Stimulated activated CD8-positive, alpha-beta memory T cell treated with anti-CD3 and anti-CD28 coated beads, Interleukin-7, amount 100 ng/mL, for 48 hours (primary cell): ENCODE measurements around the gene IFIT3.
"Not testable (repeated sequence)": the region's sequence is repeated elsewhere in the genome, so short reads cannot be mapped to it uniquely, and the experiment has no call there.

Source experiments
- DNase-seq, 2 donors: peaks; one replicate each; pipeline ENCODE4 v3.0.0-alpha.2; 2020; ENCODE audit warnings: low read depth in 1 of 2; ENCODE audit errors: extremely low read depth in 1 of 2

The IFIT3 gene

DNA sequence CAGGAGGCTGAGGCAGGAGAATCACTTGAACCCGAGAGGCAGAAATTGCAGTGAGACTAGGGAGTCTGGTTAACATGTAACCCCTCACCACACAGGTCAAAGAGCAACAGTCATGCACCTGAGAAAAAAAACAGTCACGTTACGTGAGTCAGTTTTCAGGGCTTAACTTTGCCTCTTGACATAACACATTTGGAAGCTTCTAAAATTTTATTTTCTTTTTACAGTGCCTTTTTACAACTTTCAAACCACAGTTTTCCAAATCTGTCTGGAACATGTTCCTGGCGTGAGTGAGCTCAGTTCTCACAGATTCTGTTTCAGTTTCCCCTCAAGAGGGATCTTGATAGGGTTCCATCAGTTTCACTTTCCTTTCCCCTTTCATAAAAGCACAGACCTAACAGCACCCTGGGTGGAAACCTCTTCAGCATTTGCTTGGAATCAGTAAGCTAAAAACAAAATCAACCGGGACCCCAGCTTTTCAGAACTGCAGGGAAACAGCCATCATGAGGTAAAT, 4.4 kb downstream of the IFIT3 start:
- DNase-seq: no peak

DNA sequence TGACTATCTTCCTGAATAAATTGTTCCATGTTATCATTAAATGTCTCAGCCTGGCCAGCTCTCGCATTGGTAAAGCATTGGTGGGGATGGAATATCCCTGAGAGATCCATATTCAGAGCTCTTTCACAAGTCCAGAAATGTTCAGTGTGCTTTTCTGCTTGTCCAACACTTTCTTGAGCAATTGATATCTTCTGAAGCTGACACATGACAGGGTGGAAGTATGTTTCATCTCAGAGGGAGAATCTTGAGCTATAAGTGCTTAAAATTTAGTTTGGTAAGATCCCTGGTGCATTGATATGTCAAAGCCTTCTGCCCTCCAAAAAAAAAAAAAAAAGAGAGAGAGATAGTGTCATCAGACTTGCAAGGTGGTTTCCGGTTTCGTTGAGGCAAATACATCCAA, 7.4 kb downstream of the IFIT3 start:
- no peak for DNase-seq

DNA sequence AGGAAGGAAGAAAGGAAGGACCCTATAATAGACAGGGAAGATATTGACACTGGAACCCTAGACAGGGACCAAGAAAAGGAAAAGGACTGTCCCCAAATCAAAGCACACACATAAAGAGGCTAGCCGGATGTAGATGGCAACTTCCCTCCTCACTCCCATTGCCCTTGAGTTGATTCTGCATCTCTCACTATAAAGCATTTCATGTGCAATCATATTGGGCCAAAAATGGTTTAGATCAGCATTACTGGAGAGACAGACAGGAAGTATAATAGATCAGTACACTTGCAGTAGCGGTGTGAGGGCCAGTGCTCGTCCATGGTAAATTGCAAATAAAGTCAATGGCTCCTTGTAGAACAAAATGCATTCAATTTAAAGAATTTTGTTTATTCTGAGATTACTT, 8.4 kb downstream of the IFIT3 start:
- no peak for DNase-seq

DNA sequence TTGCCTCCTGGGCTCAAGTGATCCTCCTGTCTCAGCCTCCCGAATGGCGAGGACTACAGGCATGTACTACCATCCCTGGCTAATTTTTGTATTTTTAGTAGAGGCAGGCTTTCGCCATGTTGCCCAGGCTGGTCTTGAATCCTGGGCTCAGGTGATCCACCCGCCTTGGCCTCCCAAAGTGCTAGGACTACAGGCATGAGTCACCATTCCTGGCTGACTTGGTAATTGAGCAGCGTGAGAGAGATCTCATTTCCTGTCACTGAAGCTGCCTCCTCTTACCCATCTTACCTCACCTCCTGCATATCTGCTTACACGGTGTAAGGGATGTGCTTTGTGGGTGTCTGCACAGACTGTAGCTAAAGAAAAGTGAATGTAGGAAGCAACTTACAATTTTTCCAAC, 9.7 kb downstream of the IFIT3 start:
- DNase-seq: peak in 1 of 2 donors; percentile 11

DNA sequence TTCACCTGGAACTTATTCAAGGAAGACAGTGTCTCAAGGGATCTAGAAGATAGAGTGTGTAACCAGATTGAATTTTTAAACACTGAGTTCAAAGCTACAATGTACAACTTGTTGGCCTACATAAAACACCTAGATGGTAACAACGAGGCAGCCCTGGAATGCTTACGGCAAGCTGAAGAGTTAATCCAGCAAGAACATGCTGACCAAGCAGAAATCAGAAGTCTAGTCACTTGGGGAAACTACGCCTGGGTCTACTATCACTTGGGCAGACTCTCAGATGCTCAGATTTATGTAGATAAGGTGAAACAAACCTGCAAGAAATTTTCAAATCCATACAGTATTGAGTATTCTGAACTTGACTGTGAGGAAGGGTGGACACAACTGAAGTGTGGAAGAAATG, 10.9 kb downstream of the IFIT3 start:
- DNase-seq: no peak

DNA sequence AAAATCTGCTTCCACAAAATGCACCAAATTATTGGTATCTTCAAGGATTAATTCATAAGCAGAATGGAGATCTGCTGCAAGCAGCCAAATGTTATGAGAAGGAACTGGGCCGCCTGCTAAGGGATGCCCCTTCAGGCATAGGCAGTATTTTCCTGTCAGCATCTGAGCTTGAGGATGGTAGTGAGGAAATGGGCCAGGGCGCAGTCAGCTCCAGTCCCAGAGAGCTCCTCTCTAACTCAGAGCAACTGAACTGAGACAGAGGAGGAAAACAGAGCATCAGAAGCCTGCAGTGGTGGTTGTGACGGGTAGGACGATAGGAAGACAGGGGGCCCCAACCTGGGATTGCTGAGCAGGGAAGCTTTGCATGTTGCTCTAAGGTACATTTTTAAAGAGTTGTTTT, 12.1 kb downstream of the IFIT3 start:
- DNase-seq: no peak

DNA sequence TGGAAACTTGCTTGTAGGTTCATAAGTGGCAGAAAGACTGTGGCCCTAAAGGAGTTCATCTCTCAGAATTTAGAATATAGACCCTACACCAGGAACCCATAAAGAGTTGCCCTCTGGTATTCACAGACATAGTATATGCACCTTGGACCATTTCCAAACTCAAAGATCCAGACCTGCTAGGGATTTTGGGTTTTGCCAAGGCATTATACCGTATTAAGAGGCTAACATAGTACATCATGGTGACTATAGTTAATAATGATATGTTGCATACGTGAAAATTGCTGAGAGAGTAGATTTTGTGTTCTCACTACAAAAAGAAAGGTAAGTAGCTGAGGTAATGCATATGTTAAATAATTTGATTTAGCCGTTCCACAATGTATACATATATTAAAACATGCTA, 13.9 kb downstream of the IFIT3 start:
- DNase-seq: no peak

DNA sequence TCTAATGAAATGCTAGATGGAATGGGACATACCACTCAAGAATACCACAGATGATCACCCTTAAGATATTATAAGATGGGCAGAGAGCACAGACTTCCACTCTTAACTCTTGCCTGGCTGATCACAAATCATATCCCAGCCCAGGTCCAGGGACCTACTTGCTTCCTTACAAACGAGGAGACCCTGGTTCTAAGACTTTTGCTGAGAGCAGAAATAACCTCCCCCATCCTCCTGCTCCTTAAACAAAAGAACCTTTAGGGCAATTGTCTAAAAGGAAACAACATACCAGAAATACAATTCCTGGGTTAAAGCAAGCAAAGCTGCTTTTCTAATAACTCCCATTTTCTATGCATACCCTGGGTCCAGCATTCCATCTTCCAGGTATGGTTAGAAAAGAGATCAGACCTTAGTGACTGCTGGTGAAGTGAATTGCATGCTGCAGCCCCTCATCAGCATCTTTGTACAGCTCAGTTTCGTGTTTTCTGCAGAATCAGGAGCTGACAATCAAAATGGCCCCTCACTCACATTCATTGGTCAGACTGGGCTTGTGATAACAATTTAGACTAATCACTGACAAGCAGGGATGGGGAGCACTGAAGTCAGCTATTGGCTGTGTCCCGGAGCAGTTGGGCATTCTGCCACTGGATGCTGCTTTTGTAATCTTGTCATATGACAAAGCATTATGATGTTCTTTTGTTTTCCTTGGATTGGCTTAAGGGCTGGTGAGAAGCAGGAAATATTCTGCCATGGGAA, 14.6 kb downstream of the IFIT3 start:
- DNase-seq: no peak

DNA sequence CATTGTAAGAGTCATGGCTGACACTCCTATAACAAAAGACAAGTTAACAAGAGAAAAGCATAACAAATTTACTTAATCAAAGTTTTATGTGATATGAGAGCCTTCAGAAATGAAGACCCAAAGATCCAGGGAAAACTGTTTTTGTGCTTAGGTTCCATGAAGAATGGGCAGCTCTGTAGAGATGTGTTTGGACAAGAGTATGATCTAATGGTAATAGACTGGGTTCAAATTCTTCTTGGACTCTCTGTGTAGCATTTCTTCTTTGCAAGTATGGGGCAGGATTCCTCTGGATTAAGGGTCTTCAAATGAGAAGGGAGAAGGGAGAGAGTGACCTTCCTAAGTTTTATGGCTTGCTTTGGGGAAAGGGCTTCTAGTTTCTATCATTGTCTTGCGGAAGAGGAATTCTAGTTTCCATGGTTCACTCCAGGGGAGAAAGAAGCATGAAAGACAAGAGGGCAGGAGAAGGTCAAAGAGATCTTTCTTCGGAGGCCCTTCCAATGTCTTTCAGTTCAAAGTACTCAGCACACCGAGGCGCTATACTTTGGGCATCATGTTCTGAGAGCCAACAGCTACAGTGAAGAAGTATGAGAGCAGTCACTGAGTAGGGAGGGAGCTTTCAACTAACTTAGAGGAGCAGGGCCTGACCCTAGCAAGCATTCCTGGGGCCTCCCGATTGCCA, 15.4 kb downstream of the IFIT3 start:
- DNase-seq: no peak

DNA sequence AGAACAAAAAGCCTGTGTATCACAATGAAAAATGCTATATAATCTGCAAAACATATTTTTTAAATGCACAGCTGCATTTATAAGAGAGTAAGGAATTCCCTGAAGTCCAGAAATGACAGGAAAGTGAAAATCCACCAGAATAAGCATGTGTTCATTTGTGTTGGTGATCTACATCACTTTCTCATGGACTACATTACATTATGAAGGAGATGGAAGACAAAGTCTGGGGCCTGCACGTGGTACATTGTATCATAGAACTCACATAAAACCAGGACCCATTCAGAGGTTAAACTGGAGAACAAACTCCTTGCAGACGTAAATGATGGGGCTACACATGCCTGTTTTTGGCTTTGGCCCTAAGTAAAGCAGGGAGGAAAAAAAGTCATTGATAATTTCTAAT, 16.4 kb downstream of the IFIT3 start:
- no peak for DNase-seq

DNA sequence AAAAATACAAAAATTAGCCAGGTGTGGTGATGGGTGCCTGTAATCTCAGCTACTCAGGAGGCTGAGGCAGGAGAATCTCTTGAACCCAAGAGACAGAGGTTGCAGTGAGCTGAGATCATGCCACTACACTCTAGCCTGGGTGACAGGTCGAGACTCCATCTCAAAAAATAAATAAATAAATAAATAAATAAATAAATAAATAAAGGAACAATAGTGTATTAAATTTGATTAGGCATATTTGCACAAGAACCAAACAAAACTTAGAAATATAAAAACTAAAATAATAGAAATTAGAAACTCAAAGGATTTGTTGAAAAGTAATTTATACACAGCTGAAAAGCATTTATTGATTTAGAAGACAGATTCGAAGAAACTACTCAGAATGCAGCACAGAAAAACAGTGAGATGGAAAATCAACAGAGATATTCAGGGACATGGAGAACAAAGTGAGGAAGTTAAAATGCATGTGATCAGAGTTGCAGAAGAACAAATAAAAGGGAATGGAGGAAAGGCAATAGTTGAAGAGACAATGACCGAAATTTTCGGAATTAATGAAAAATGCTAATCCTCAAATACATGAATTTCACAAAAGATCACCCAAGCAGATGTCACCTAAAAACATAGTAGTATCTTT, 17.7 kb downstream of the IFIT3 start:
- DNase-seq: no peak

DNA sequence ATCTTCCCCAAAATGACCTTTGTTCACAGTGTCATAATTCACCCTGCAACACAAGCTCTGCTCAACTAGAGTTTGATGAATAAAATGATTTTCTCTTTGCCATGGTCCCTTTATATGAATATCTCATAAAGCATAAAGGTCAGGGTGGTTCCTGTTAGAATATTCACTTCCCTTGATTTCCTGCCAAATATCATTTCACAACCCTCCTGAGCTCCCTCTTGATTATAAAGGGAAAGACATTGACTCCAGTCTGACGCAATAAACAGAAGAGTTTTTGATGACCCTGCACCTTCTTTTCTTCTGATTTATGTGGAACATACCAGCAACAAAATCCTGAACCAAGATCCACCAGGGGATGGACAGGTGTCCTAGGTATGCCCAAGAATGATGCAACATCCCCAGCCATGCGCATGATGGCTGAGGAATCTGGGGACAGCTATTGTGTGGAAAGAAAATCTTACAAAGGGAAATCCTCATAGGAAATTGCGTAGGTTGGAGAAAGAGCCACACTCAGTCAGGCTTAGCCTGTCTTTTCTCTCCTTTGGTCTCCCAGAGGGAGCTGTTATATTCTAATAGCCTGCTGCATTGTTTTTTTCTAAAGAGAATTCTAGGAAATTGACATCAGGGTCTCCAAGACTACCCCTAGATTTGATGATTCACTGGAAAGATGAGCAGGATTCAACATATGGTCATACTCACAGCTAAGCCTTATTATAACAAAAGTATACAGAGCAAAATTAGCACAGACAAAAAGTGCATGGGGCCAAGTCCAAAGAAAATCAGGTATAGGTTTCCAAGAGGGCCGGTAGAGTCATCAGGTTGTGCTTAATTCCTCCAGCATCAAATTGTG, 18.8 kb downstream of the IFIT3 start:
- no peak for DNase-seq

DNA sequence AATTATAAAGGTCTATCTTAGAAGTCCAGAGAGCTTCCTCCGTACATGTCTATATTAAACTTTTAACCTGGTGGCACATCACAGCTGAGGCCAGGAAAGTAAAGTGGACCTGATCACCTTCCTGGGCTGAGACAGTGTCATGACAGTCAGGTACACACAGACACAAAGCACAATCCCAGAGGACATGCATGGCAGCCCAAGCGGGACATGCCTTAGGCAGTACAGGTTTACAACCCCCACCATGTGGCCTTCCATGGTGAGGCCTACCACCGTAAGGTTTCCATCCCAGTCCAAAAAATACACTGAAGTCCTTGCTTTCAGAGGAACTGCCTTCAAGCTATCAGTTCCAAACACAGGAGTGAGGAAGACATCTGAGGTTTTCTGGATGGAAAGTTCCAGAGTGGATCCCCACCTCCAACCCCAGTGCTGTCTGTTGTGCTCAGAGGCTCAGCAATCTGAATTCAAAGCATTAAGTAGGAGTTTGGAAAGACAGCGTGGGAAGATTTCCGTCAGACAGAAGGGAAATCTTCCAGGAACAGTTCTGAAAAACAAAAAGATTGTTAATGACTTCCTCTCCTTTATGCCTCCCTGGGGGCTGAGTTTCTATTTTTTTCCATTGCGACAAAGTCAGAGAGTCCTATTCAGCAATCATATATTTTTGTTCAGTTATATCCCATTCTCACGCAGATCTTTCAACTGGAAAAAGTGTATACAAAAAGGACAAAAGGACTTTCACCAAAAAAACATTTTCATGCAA, 20.1 kb downstream of the IFIT3 start:
- DNase-seq: no peak

DNA sequence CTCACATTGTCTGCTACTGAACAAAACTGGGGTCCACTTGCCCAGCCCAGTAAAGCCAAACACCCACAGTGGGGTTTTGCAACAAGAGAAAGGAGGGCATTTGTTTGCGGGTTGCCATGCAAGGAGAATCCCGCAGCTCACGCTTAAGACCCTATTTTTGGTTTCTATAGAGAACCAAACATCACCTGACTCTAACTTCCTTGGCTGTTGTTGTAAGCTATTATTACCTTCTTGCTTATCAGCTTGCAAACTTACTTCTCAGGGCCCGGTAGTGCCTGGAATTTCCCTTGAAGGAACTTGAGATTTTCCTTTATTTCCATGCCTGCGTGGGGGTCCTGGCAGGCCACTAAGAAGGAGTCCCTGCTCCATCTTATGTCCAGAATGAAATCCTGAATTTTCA, 20.7 kb downstream of the IFIT3 start:
- no peak for DNase-seq

DNA sequence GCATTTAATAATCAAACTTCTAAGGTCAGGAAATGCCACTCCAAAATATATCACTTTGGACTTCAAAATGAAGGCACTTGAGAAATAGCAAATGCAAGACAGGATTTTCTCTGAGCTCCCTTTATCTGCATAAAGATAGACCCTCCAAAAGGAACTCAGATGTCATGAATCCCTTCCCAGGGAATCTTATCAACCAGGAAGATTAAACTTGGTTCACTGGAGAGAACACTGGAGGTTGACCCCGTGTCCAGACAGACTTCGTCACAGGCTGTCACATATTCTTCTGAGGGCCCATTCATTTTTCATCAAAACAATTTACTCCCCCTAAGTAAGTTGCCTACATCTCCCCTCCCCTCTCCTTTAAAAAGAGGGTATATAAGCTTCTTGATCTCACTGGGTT, 21.2 kb downstream of the IFIT3 start:
- no peak for DNase-seq

DNA sequence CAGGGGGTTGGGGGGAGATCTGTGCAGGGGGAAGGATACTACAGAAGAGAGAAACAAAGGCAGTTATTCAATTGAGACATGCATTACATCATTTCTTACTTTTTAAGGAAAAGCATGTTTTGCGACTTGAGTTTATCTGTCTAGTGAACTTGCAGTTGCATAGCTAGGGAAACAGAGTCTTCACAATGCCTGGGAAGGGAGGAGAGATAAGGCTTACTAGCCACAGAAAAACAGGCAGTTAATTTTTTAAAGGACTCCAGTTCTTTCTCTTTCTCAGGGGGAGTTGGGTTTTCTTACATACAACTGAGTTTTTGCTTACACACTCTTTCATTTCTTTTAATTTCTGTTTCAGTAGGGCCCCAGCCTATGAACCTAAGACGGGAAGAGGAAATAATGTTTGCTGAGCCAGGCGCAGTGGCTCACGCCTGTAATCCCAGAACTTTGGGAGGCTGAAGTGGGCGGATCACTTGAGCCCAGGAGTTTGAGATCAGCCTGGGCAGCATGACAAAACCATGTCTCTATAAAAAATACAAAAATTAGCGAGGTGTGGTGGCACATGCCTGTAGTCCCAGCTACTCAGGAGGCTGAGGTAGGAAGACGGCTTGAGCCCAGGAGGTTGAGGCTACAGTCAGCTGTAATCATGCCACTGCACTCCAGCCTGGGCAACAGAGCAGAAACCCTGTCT, 23.0 kb downstream of the IFIT3 start:
- DNase-seq: not testable (repeated sequence)

DNA sequence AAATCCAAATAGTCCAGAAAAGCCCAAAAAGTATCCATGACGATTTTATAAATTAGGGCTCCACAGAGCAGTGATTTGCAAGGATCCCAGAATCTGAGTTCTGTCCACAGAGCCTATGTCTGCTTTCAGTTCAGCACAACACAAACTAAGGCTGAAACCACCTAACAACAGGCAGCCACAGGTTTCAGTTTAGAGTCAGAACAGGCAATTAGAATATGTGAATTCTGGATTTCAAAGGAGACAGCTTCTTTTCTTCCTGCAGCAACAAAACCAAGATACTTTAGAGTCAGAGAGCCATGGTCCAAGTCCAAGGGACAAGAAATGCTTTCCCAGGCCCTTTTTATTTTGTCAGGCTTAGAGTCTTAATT, 23.6 kb downstream of the IFIT3 start:
- DNase-seq: no peak

DNA sequence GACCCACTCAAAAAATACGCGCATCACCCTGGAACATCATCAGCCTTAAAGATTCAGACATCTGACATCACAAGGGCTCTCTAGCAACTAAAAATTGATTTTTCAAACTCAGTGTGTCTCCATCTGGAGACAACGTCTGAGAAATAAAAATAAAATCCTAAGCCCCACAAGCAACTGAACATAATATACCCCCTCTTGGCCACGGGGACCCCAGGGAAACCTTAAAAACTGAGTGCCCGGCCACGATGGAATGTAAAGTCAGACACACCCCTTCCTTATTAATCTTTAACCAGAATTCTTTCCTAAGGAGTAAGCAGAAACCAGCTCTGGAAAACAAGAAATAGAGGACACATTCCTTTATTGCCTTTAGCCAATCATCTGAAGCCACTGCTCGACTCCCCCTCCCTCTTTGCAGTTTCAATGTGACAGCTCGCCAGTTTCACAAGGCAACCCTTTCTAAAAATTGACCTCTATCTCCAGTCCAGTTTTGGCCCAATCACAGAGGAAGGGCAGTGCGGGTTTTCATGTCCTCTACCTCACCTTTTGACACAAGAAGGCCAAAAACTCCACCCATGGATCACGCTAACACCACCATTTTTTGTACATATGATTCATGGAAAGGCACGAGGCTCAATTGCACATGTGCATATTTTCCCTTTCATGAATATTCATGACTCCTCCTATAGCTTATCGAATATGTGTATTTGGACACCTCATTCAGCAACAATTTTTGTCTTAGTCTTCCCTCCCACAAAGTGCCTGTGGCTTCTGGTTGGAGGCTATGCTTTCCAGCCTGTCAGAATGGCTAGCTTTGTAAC, 24.2 kb downstream of the IFIT3 start:
- DNase-seq: no peak

DNA sequence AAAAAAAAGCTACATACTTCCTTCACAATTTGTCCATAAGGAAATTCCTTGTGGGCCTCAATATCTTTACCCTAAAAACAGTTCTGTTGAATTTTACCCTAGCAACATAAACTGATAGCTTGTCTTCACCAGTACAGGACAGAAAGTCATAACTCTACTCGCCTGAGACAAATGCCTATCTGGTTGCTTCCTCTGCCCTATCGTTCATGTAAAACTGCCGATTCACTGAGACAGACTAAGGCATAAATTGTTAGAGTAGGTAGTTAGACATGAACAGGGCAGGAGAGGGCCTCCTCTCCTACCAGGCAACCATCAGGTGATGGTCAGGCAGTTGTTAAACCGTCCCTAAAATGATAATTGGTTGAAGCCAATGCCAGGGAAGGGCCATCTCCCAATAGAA, 25.0 kb downstream of the IFIT3 start:
- DNase-seq: no peak
